Mucosa of descending colon (tissue), 3 donors: ENCODE results near the gene RMDN2. TPM values are rescaled to one million over a fixed set of nuclear protein-coding genes. Genes with fewer than 3 reads are reported as not detected.
A peak's percentile ranks its signal among the peaks of the same experiment; 100 is the strongest.

ENCODE experiments used
- ATAC-seq: fragments of 200-7000 bp; cut with Tn5 transposase; one replicate; pipeline ENCODE4 v1.9.1; 2020; ENCODE audit warnings: mild to moderate bottlenecking, moderate library complexity
- DNase-seq, 3 donors: peaks; one replicate each; pipeline ENCODE4 v3.0.0-alpha.2; 2020
- H3K36me3 ChIP-seq: fragments of 200-600 bp; one replicate; pipeline ENCODE4 v1.8.0; 2021; ENCODE audit warnings: low read depth, mild to moderate bottlenecking
- H3K4me1 ChIP-seq: fragments of 200-600 bp; one replicate; pipeline ENCODE4 v1.8.0; 2021; ENCODE audit warnings: low read depth, mild to moderate bottlenecking
- H3K4me3 ChIP-seq: fragments of 200-600 bp; one replicate; pipeline ENCODE4 v1.8.0; 2021; ENCODE audit warnings: mild to moderate bottlenecking
- H3K9me3 ChIP-seq: fragments of 200-600 bp; one replicate; pipeline ENCODE4 v1.8.0; 2021; ENCODE audit warnings: mild to moderate bottlenecking
- CTCF ChIP-seq: fragments of 200-600 bp; IDR thresholded peaks from one replicate; pipeline ENCODE4 v1.8.0; 2022; ENCODE audit warnings: antibody characterized with exemption, mild to moderate bottlenecking
- intact Hi-C, 2 donors: fragments of 100-400 bp; cut with DNase I in 1 of 2; cut with micrococcal nuclease in 1 of 2; formaldehyde crosslinking; loops; one replicate each; pipeline versions ENCODE4 v1.11.0 to v1.11.1; 2022; cut with DNase I, micrococcal nuclease
- total RNA-seq, 3 donors: library from RNA; stranded (reverse); fragmentation: NEBNext Ultra II Directional in 2 of 3; extraction: Animal tissue kit (Norgen Biotek cat#: 25700) in 2 of 3; gene quantifications; one replicate each; pipeline versions ENCODE4 v1.2.1 to v1.2.4, GENCODE V29; 2021 to 2023
- donor health status: DM: no; HTN: no; CAD: no; lungs with moderate emphysema.
- donor health status: DM: no; HTN: no; CAD: no.
- donor health status: DM: no; HTN: yes; CAD: no.

The RMDN2 gene
- total RNA-seq, 3 donors from 2014 or later, result 22.8 to 46.2 (median 28.5) TPM

GRCh38 chr2:37914340-37914739 lies 10.7 kb upstream of the RMDN2 start:
- intact Hi-C loops, result no loop called here
- Histone ChIP-seq H3K4me1 (no peaks in the 10 kb centered on the region), H3K36me3 (no peaks in the 10 kb centered on the region), H3K9me3 (no peaks in the 10 kb centered on the region), H3K4me3 (no peak overlapping the region)
- ATAC-seq, result no peak
- no peak for TF ChIP-seq CTCF
- DNase-seq, result no peak

GRCh38 chr2:37915773-37916172 lies 9.3 kb upstream of the RMDN2 start:
- no peak for ATAC-seq

GRCh38 chr2:37916512-37917082 lies 8.5 kb upstream of the RMDN2 start:
- Histone ChIP-seq H3K4me3 (no peak overlapping the region), H3K36me3 (no peaks in the 10 kb centered on the region), H3K9me3 (no peaks in the 10 kb centered on the region), H3K4me1 (peaks cover 10% of the 10 kb centered on the region)
- TF ChIP-seq CTCF, result no peak
- intact Hi-C loops, result no loop called here
- ATAC-seq (peak; percentile 63), DNase-seq (peak in 1 of 3 donors; percentile 46)

More at GRCh38 chr2:37915773-37916172, 9.3 kb upstream of the RMDN2 start:
- no peak overlapping the region for H3K4me3 ChIP-seq
- H3K36me3 ChIP-seq, result no peaks in the 10 kb centered on the region
- peaks cover 3% of the 10 kb centered on the region for H3K4me1 ChIP-seq
- intact Hi-C loops, result no loop called here
- H3K9me3 ChIP-seq, result no peaks in the 10 kb centered on the region
- no peak for DNase-seq
- TF ChIP-seq CTCF, result no peak

- no peak for ATAC-seq
- intact Hi-C loops, result no loop called here
- Histone ChIP-seq H3K4me3 (no peak overlapping the region), H3K9me3 (no peaks in the 10 kb centered on the region), H3K4me1 (peaks cover 10% of the 10 kb centered on the region), H3K36me3 (no peaks in the 10 kb centered on the region)
- DNase-seq, result no peak
- no peak for TF ChIP-seq CTCF
These were observed 7.5 kb upstream of the RMDN2 start for GRCh38 chr2:37917281-37918228.

GRCh38 chr2:37918742-37919186 lies 6.3 kb upstream of the RMDN2 start:
- DNase-seq (no peak), ATAC-seq (peak; percentile 50)
- intact Hi-C loops, result no loop called here
- no peak for TF ChIP-seq CTCF
- Histone ChIP-seq H3K9me3 (no peaks in the 10 kb centered on the region), H3K4me3 (no peak overlapping the region), H3K36me3 (no peaks in the 10 kb centered on the region), H3K4me1 (peaks cover 14% of the 10 kb centered on the region)
